Measurements from ENCODE around the gene IL2. TPM values are rescaled to one million over a fixed set of nuclear protein-coding genes. Genes with fewer than 3 reads are reported as not detected.

Gene IL2
- total RNA-seq, 1 donor from 2014 or later: not detected

Other genes starting within 250 kb of the IL2 start
- gene ADAD1, start 77.7 kb downstream of the IL2 start, total RNA-seq: not detected in 2 replicates
- not detected in 2 replicates for gene IL21, start 164.3 kb upstream of the IL2 start, total RNA-seq